HG03196 (cell line): ENCODE measurements around the gene ADARB2.
"Not testable (repeated sequence)": the region's sequence is repeated elsewhere in the genome, so short reads cannot be mapped to it uniquely, and the experiment has no call there.

Source experiments
- ATAC-seq: cut with Tn5 transposase; IDR thresholded peaks from one replicate; pipeline ENCODE4 v1.9.1; 2021; ENCODE audit not compliant: unreplicated experiment

The ADARB2 gene

DNA sequence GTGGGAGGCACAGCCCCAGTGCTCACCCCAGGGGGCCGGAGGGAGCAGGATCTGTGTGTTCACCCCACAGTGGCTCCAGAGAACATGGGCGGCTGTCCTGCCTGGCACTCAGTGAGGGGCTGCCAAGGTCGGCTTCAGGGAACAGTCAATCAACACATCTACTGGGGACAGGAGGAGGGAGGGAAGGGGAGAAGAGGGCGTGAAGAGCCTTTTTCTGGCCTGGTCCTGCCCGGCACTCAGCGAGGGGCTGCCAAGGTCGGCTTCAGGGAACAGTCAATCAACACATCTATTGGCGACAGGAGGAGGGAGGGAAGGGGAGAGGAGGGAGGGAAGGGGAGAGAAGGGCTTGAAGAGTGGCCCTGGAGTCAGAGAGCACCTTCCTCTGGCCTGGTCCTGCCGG, 184.9 kb downstream of the ADARB2 start:
- ATAC-seq: no peak

GRCh38 chr10:1551636-1552338, 185.5 kb downstream of the ADARB2 start:
- no peak for ATAC-seq

DNA sequence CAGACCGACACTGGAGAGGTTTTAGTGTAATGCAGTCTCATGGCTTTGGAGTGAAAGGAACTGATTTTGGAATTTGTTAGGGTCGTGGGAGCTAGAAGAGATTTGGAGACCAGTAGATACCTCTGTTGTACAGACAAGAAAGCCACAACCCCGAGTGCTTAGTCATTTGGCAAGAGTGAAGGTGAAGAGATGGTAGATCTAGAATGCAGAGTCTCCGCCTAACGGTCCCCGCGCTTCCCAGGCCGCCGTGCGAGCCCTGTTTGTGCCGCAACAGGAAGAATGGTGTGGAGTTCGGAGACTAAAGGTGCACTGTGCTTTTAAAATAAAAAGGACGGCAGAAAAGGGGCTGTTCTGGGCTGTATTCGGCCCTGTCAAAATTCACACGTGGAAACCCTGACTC, 186.7 kb downstream of the ADARB2 start:
- no peak for ATAC-seq

GRCh38 chr10:1550291-1550595, 187.1 kb downstream of the ADARB2 start:
- no peak for ATAC-seq

DNA sequence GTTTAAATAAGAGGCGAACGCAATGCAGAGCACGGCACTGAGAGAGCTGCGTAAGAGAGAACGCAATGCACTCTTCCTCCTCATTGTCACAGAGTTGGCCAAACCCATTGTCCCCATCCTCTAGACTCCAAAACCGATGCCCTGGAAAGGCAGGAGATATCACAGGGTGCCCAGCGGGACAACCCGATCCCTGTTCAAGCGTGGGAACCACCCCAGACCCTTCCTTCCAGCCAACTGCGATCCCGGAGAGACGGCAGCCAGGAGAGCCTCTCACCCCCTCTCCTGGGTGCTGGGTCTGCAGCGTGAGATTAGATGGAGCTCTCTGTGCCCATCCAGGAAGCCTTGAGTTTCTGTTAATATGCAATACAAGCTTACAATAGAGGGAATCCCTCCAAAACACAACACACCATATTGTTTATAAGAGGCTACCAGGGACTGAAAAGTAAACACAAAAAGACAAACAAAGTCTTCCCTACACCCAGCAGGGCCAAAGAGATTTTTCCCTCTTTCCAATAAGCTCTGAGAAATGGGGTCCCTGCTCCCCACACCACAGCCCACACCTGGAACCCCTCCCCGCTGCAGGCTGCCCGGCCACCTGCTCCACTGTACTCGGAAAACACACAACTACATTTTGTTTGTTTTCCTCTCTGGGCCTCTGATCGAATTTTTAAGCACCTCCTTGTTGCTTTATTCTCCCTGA, 187.6 kb downstream of the ADARB2 start:
- ATAC-seq: no peak

- ATAC-seq: no peak
These were observed 188.7 kb downstream of the ADARB2 start for GRCh38 chr10:1548596-1548995.

DNA sequence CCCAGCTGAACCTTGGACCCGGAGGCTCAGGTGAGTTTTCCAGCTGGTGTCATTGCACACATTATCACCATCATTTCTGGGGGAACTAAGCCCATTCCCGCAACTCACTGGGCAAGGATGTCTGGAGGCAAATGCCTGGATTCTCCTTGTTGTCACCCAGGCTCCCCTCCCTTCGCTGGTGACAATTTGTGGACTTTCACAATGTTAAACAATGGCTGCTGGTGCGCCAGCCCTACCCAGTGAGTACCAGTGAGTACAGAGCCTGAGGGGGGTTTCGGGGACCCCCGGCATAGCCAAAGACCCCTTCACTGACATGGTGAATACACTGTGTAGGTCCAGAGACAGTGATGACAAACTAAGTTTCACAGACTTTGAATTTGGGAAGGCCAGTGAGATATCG, 189.2 kb downstream of the ADARB2 start:
- ATAC-seq: no peak

DNA sequence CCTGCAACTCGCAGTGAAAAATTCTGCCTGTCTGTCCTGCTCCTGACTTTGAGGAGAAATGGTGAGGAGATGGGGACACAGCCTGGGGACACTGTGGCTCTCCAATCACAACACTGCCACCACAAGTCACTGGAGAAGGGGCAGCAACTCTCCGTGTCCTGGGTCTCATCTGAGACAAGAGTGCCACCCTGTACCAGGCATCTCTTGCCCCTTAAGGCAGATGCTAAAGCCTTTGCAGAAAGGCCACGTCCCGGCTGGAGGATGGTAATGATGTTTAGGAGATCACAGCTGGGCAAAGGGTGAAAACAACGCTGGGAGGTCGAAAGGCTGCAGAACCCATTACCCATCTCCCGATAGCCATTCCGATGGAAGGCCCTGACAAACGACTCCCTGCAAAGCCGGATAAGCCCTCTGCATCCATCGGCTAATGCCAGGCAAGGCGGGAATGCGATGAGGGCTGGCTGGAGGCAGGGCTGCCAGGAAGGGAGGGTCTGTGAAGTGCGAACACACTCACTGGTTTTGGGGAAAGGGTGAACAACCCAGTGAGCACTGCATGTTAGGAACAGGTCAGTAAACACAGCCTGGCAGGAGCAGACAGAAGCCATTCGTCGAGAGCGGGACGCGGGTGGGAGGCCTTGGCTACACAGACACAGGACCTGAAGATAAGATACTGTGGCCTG, 190.8 kb downstream of the ADARB2 start:
- no peak for ATAC-seq

DNA sequence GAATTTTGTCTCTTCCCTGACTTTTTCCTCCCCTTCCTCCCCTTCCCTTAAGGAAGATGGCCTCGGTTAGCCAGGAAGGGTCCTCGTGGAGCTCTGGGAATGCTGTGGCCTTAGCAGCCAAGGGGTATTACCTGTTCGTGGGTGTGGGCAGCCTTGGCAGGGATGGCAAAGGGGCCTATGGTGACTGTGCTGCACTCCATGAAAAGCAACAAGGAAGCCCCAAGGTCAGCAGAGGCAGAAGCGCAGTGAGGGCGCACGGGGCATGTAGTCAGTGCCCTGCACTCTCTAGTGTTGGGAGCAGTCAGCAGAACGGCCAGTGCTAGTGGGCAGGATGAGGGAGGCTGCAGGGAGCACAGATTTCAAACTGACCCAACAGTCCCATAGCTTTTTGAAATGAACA, 191.8 kb downstream of the ADARB2 start:
- ATAC-seq: no peak

- no peak for ATAC-seq
These were observed 192.4 kb downstream of the ADARB2 start for GRCh38 chr10:1544929-1545328.

- no peak for ATAC-seq
These were observed 193.1 kb downstream of the ADARB2 start for GRCh38 chr10:1544209-1544673.

DNA sequence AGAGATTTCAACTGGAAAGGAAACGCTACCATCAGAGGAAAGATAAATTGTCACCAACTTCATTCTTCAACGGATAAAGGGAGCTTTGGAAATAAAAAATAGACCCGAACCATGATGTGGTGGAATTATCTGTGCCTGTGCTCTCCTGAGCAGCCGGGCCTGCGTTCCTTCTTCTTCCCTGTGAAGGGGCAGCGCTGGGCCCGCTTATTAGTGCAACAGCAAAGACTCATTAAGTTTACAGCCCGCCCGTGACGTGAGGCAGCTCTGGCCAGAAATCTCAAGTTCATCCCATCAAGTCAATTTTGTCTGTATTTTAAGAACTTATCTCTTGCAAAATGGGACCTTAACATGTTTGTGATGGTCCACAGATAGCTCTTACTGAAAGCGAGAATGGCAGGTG, 193.7 kb downstream of the ADARB2 start:
- ATAC-seq: no peak

GRCh38 chr10:1542941-1543340, 194.4 kb downstream of the ADARB2 start:
- ATAC-seq: no peak

- ATAC-seq: no peak
These were observed 197.2 kb downstream of the ADARB2 start for GRCh38 chr10:1540144-1540543.

- ATAC-seq: no peak
These were observed 198.1 kb downstream of the ADARB2 start for GRCh38 chr10:1539216-1539615.

- no peak for ATAC-seq
These were observed 198.7 kb downstream of the ADARB2 start for GRCh38 chr10:1538531-1539061.

DNA sequence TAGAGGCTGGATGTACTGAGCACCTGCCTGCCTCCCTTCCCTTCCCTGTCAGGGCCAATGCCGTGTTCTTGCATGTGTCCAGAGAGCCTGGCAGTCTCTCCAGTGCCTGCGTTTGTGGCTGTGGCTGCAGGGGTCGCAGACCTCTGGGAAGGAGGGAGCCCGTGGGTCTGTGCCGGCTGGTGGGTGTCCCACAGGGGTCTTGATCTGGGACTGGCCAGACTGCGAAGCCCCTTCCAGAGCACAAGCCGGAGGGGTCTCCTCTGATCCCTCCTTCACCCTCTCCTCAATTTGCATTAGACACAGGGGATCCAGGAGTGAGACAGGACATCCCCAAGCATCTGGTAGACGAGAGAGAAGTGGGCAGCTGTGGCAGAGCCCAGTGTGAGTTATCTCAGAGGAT, 199.2 kb downstream of the ADARB2 start:
- no peak for ATAC-seq

- not testable (repeated sequence) for ATAC-seq
These were observed 199.9 kb downstream of the ADARB2 start for GRCh38 chr10:1537449-1537848.

GRCh38 chr10:1536341-1536740, 201.0 kb downstream of the ADARB2 start:
- ATAC-seq: no peak

DNA sequence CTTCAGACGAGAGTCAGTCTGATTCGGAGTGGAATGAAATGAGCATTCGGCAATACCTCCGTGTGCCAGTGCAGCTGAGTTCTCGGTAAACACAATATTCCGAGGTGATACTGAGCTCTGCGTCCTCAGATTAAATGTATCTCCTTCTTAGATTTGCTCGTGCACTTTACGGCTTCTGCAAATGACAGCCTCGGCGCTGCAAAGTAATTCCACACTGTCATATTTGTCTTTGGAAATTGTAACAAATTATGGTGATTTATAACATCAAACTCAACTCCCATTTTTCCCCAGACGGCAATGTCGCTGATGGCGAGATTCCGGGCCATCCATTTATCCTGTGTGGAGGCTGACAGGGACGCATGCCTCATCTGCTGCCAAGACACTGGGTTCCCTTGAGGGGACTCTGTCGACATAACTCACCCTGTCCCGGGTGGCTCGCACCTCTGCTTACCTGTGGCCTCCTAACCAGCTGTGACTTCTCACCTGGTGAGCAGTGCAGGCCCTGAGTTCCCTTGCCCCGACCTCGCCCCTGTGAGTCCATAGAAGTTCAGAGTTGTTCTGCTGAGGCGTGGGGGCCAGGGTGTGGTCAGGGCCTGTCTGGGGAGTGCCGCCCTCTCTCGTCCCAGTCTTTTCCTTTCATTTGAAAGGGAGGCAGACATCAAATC, 201.9 kb downstream of the ADARB2 start:
- ATAC-seq: no peak

DNA sequence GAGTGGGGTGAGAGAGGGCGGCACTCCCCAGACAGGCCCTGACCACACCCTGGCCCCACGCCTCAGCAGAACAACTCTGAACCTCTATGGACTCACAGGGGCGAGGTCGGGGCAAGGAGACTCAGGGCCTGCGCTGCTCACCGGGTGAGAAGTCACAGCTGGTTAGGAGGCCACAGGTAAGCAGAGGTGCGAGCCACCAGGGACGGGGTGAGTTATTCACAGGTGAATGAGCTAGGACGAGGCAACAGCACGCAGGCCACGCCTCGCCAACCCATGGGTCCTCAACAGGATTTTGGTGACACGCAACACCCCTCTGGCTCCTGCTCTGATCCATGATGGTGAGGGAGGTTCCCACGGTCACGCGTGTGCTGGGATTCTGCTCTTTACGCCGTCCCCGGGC, 202.5 kb downstream of the ADARB2 start:
- ATAC-seq: no peak
